SK-N-SH (cell line): ENCODE measurements around the gene TMEM132E. TPM values are rescaled to one million over a fixed set of nuclear protein-coding genes. Genes with fewer than 3 reads are reported as not detected.

Source experiments
- CTCF ChIA-PET: fragments of 300-600, 350-600 bp; formaldehyde crosslinking; extraction: SDS; loops from one replicate; lab custom pipeline; 2021; lab: Yijun Ruan, JAX
- POLR2A ChIA-PET: fragments of 350-600 bp; sonication (Branson Sonifier 250); formaldehyde crosslinking; extraction: SDS; loops from one replicate; lab custom pipeline; 2020; ENCODE audit warnings: antibody characterized with exemption, inconsistent platforms; lab: Yijun Ruan, JAX
- DNase-seq: peaks from one replicate; pipeline ENCODE4 v3.0.0; 2012
- H2AFZ ChIP-seq: fragments of 200-600 bp; sonication (generic); 2 replicates; pipeline ENCODE4 v1.8.1; 2016; ENCODE audit warnings: antibody characterized with exemption, mild to moderate bottlenecking, low read depth
- H3F3A ChIP-seq: fragments of 200-600 bp; sonication (generic); replicated peaks from 2 replicates; pipeline ENCODE3; 2016; ENCODE audit warnings: antibody characterized with exemption, mild to moderate bottlenecking; ENCODE audit not compliant: insufficient read depth
- H3K27ac ChIP-seq, 2 experiments: fragments of 200-500 bp in 1 of 2; fragments of 200-600 bp in 1 of 2; sonication (Bioruptor generic) in 1 of 2; sonication (generic), shearing (Covaris generic) in 1 of 2; 2 replicates each; pipeline versions ENCODE4 v1.5.1 to v1.6.1; 2014 to 2016; ENCODE audit warnings: low read depth in 2 of 2, inconsistent platforms in 1 of 2, low read length in 1 of 2, mild to moderate bottlenecking in 1 of 2, mixed read lengths in 1 of 2
- H3K27me3 ChIP-seq: fragments of 200-600 bp; sonication (generic), shearing (Covaris generic); 2 replicates; pipeline ENCODE4 v1.6.1; 2016; ENCODE audit warnings: mixed run types; ENCODE audit not compliant: insufficient read depth
- H3K36me3 ChIP-seq, 2 experiments: fragments of 200-500 bp in 1 of 2; fragments of 200-600 bp in 1 of 2; sonication (Bioruptor generic) in 1 of 2; sonication (generic) in 1 of 2; replicated peaks in 1 of 2; 2 replicates each; pipeline versions ENCODE3 to v1.5.1; 2014 to 2016; ENCODE audit warnings: low read length in 1 of 2, mild to moderate bottlenecking in 1 of 2; ENCODE audit not compliant: insufficient read depth in 2 of 2, control insufficient read depth in 1 of 2
- H3K4me1 ChIP-seq, 2 experiments: fragments of 200-500 bp in 1 of 2; fragments of 200-600 bp in 1 of 2; sonication (Bioruptor generic) in 1 of 2; sonication (generic), shearing (Covaris generic) in 1 of 2; 2 replicates each; pipeline versions ENCODE4 v1.5.1 to v1.6.1; 2014 to 2016; ENCODE audit warnings: low read depth in 1 of 2, low read length in 1 of 2, mixed run types in 1 of 2; ENCODE audit not compliant: insufficient read depth in 2 of 2, control insufficient read depth in 1 of 2
- H3K4me2 ChIP-seq: fragments of 200-600 bp; sonication (generic), shearing (Covaris generic); 2 replicates; pipeline ENCODE4 v1.6.1; 2017; ENCODE audit warnings: mixed run types
- H3K4me3 ChIP-seq, 2 experiments: fragments of 200-500 bp in 1 of 2; fragments of 200-600 bp in 1 of 2; sonication (Bioruptor generic) in 1 of 2; sonication (generic), shearing (Covaris generic) in 1 of 2; 2 replicates each; pipeline versions ENCODE4 v1.5.1 to v1.8.1; 2014 to 2016; ENCODE audit warnings: low read depth in 2 of 2, inconsistent platforms in 1 of 2, low read length in 1 of 2, mild to moderate bottlenecking in 1 of 2, mixed read lengths in 1 of 2, moderate library complexity in 1 of 2
- H3K79me2 ChIP-seq: fragments of 200-600 bp; sonication (generic); 2 replicates; pipeline ENCODE4 v1.8.1; 2017; ENCODE audit warnings: mild to moderate bottlenecking; ENCODE audit not compliant: insufficient read depth
- H3K9ac ChIP-seq: fragments of 200-600 bp; sonication (generic); 2 replicates; pipeline ENCODE4 v1.6.1; 2017; ENCODE audit warnings: mixed run types
- H3K9me2 ChIP-seq: fragments of 200-600 bp; sonication (generic); 2 replicates; pipeline ENCODE4 v1.6.1; 2017; ENCODE audit warnings: mixed run types
- H3K9me3 ChIP-seq: fragments of 200-600 bp; sonication (generic); 2 replicates; pipeline ENCODE4 v1.6.1; 2017; ENCODE audit warnings: mixed run types, mild to moderate bottlenecking, moderate library complexity
- H4K20me1 ChIP-seq: fragments of 200-600 bp; sonication (generic); 2 replicates; pipeline ENCODE4 v1.6.1; 2017; ENCODE audit warnings: mild to moderate bottlenecking, mixed run types; ENCODE audit not compliant: insufficient read depth
- CHD2 ChIP-seq: fragments of 150-350 bp; IDR thresholded peaks from 2 replicates; pipeline ENCODE4 v1.6.1; 2018; ENCODE audit warnings: low read length; ENCODE audit not compliant: partially characterized antibody
- ELF1 ChIP-seq: IDR thresholded peaks from 2 replicates; pipeline ENCODE4 v1.4.0; 2012
- EP300 ChIP-seq, 2 experiments: IDR thresholded peaks; 2 replicates each; pipeline versions ENCODE4 v1.4.0 to v1.6.1; 2012; ENCODE audit warnings: borderline replicate concordance in 1 of 2, low read depth in 1 of 2, low read length in 1 of 2
- EZH2phosphoT487 ChIP-seq: fragments of 200-600 bp; sonication (generic); IDR thresholded peaks from 2 replicates; pipeline ENCODE4 v1.6.1; 2017; ENCODE audit warnings: low read depth, mixed run types, mild to moderate bottlenecking, antibody characterized with exemption, moderate library complexity, borderline replicate concordance
- FOSL2 ChIP-seq: IDR thresholded peaks from 2 replicates; pipeline ENCODE4 v1.4.0; 2012; ENCODE audit warnings: low read depth, mild to moderate bottlenecking, moderate library complexity, borderline replicate concordance
- FOXJ3 ChIP-seq: sonication (generic); formaldehyde crosslinking; IDR thresholded peaks from 2 replicates; pipeline ENCODE4 v1.5.1; 2020; ENCODE audit warnings: mild to moderate bottlenecking, missing genetic modification reagents
- FOXM1 ChIP-seq: IDR thresholded peaks from 2 replicates; pipeline ENCODE4 v1.4.0; 2012; ENCODE audit warnings: low read depth, mild to moderate bottlenecking
- GABPA ChIP-seq: IDR thresholded peaks from 2 replicates; pipeline ENCODE4 v1.4.0; 2012; ENCODE audit warnings: low read depth, mild to moderate bottlenecking
- GATA2 ChIP-seq: sonication (generic); formaldehyde crosslinking; IDR thresholded peaks from 2 replicates; pipeline ENCODE4 v1.5.0; 2020; ENCODE audit warnings: mild to moderate bottlenecking, missing genetic modification reagents
- IRF3 ChIP-seq: fragments of 150-350 bp; IDR thresholded peaks from 2 replicates; pipeline ENCODE4 v1.6.1; 2016; ENCODE audit warnings: mild to moderate bottlenecking, low read depth, low read length
- PBX3 ChIP-seq: IDR thresholded peaks from 2 replicates; pipeline ENCODE4; 2012
- RCOR1 ChIP-seq: fragments of 150-350 bp; IDR thresholded peaks from 2 replicates; pipeline ENCODE4 v1.6.1; 2017; ENCODE audit warnings: antibody characterized with exemption, low read length
- SIN3A ChIP-seq: IDR thresholded peaks from 2 replicates; pipeline ENCODE4 v1.6.1; 2012; ENCODE audit warnings: low read depth, mild to moderate bottlenecking, low read length, moderate library complexity, borderline replicate concordance
- SMC3 ChIP-seq: IDR thresholded peaks from 2 replicates; pipeline ENCODE4 v1.6.1; 2012; ENCODE audit warnings: low read depth, low read length, improper control_type of control experiment
- TCF12 ChIP-seq: IDR thresholded peaks from 2 replicates; pipeline ENCODE4 v1.4.0; 2012
- TEAD4 ChIP-seq: IDR thresholded peaks from 2 replicates; pipeline ENCODE4 v1.4.0; 2012; ENCODE audit warnings: mild to moderate bottlenecking, borderline replicate concordance; ENCODE audit not compliant: insufficient read depth
- USF2 ChIP-seq: fragments of 150-350 bp; IDR thresholded peaks from 2 replicates; pipeline ENCODE4 v1.6.1; 2017; ENCODE audit warnings: antibody characterized with exemption, low read length, low read depth, borderline replicate concordance
- YY1 ChIP-seq: IDR thresholded peaks from 2 replicates; pipeline ENCODE4 v1.4.0; 2012; ENCODE audit warnings: low read depth, mild to moderate bottlenecking
- WGBS: methylation state at CpG from one replicate; pipeline ENCODE4 v1.1.6; 2017; ENCODE audit warnings: low lambda C conversion rate; 5-methylcytosine and 5-hydroxymethylcytosine counted together
- polyA plus RNA-seq, 3 experiments: library from polyadenylated mRNA; depleted of rRNA; stranded (reverse); fragments of >200 nt; gene quantifications; 2 replicates each; pipeline ENCODE4 v1.2.3, GENCODE V29; 2012

Gene TMEM132E
- polyA plus RNA-seq, 1 of the 3 experiments (the other 2 are of a cell fraction): not detected

GRCh38 chr17:34675143-34675542 is 95.8 kb downstream of the TMEM132E start (continued):
- TF ChIP-seq FOXM1: no peak
- no peak for TF ChIP-seq FOXJ3 (CRISPR knock-in tag)

- H3K4me1 ChIP-seq: no peaks in the 10 kb centered on the region
- POLR2A ChIA-PET: no interaction called here
- H3K36me3 ChIP-seq: no peaks in the 10 kb centered on the region
- no peaks in the 10 kb centered on the region for H3K9me3 ChIP-seq
- H3K4me3 ChIP-seq: no peak overlapping the region
- WGBS: 55% methylated on average over 2 of the region's 2 CpGs
- H3K27ac ChIP-seq: no peak overlapping the region
- CTCF ChIA-PET: no interaction called here
- H3K9me2 ChIP-seq: no peaks in the 10 kb centered on the region
- no peak for DNase-seq
- no peak overlapping the region for H3K9ac ChIP-seq
- no peaks in the 10 kb centered on the region for H3F3A ChIP-seq
- no peaks in the 10 kb centered on the region for H4K20me1 ChIP-seq
- H3K27me3 ChIP-seq: no peaks in the 10 kb centered on the region
- H3K79me2 ChIP-seq: no peaks in the 10 kb centered on the region
- H2AFZ ChIP-seq: no peak overlapping the region
- H3K4me2 ChIP-seq: no peak overlapping the region
- TF ChIP-seq RCOR1 (no peak), GABPA (no peak), TEAD4 (no peak)
Measured at GRCh38 chr17:34675605-34676004, 96.2 kb downstream of the TMEM132E start.

GRCh38 chr17:34680151-34680550 is 100.8 kb downstream of the TMEM132E start:
- POLR2A ChIA-PET: no interaction called here
- no peaks in the 10 kb centered on the region for H3K4me1 ChIP-seq
- no peak overlapping the region for H3K4me3 ChIP-seq
- no peak overlapping the region for H3K9ac ChIP-seq
- H3K9me2 ChIP-seq: no peaks in the 10 kb centered on the region
- no peak overlapping the region for H3K4me2 ChIP-seq
- CTCF ChIA-PET: interaction anchor here (1.6 kb wide), 1 partner anchor 95 kb away, joined by 4 read pairs; no protein-coding TSS in a partner anchor
- no peak for DNase-seq
- H3F3A ChIP-seq: no peaks in the 10 kb centered on the region
- H4K20me1 ChIP-seq: no peaks in the 10 kb centered on the region
- WGBS: 12% methylated on average over 1 of the region's 1 CpG
- no peaks in the 10 kb centered on the region for H3K79me2 ChIP-seq
- H3K36me3 ChIP-seq: no peaks in the 10 kb centered on the region
- H3K27ac ChIP-seq: no peak overlapping the region
- H2AFZ ChIP-seq: no peak overlapping the region
- H3K27me3 ChIP-seq: no peaks in the 10 kb centered on the region
- TF ChIP-seq USF2: no peak
- TF ChIP-seq PBX3: no peak
- no peak for TF ChIP-seq SMC3
- TF ChIP-seq ELF1: no peak
- no peak for TF ChIP-seq EZH2phosphoT487
- no peak for TF ChIP-seq IRF3
- TF ChIP-seq EP300 (IDR thresholded peaks at IDR 0.05; ENCODE audit: borderline replicate concordance in 1 of 2, low read depth in 1 of 2, low read length in 1 of 2): no peak
- no peak for TF ChIP-seq FOXJ3 (CRISPR knock-in tag)
- TF ChIP-seq FOSL2: no peak
- no peak for TF ChIP-seq SIN3A
- TF ChIP-seq GATA2: no peak
- no peak for TF ChIP-seq CHD2
- no peak for TF ChIP-seq TCF12
- TF ChIP-seq YY1: no peak
- TF ChIP-seq, all 33 proteins: peak for 0
- no peaks in the 10 kb centered on the region for H3K9me3 ChIP-seq
